MM.1S (cell line): ENCODE results near the gene PLEKHA3.

ENCODE experiments used
- DNase-seq: peaks from one replicate; pipeline ENCODE4 v3.0.0-alpha.2; 2015
- H2AFZ ChIP-seq: fragments of 300-600 bp; sonication (generic); 2 replicates; pipeline ENCODE4 v1.6.0; 2016; ENCODE audit warnings: antibody characterized with exemption, low read length
- H3F3A ChIP-seq: fragments of 300-600 bp; sonication (generic); 2 replicates; pipeline ENCODE4 v1.6.1; 2016; ENCODE audit warnings: mild to moderate bottlenecking, antibody characterized with exemption, low read length, moderate library complexity, mixed read lengths; ENCODE audit not compliant: insufficient read depth
- H3K27ac ChIP-seq: fragments of 300-600 bp; sonication (generic); 2 replicates; pipeline ENCODE4 v1.5.1; 2016; ENCODE audit warnings: mild to moderate bottlenecking, low read length
- H3K27me3 ChIP-seq: fragments of 300-600 bp; sonication (generic); replicated peaks from 2 replicates; pipeline ENCODE4 v1.6.0; 2016; ENCODE audit warnings: low read length; ENCODE audit not compliant: insufficient read depth
- H3K36me3 ChIP-seq: fragments of 300-600 bp; sonication (generic); replicated peaks from 2 replicates; pipeline ENCODE4 v1.6.1; 2016; ENCODE audit warnings: mild to moderate bottlenecking, low read length, mixed read lengths; ENCODE audit not compliant: insufficient read depth
- H3K4me1 ChIP-seq: fragments of 300-600 bp; sonication (generic); 2 replicates; pipeline ENCODE4 v1.6.1; 2016; ENCODE audit warnings: low read length, mixed read lengths
- H3K4me2 ChIP-seq: fragments of 300-600 bp; sonication (generic); 2 replicates; pipeline ENCODE4 v1.6.0; 2016; ENCODE audit warnings: low read depth, low read length
- H3K4me3 ChIP-seq: fragments of 300-600 bp; sonication (generic); 2 replicates; pipeline ENCODE4 v1.5.1; 2016; ENCODE audit warnings: low read length, mixed read lengths
- H3K79me2 ChIP-seq: fragments of 300-600 bp; sonication (generic); 2 replicates; pipeline ENCODE4 v1.6.1; 2016; ENCODE audit warnings: mixed run types, low read length, mixed read lengths
- H3K9ac ChIP-seq: fragments of 300-600 bp; sonication (generic); 2 replicates; pipeline ENCODE4 v1.6.1; 2016; ENCODE audit warnings: low read length, mixed read lengths
- H3K9me2 ChIP-seq: fragments of 300-600 bp; sonication (generic); replicated peaks from 2 replicates; pipeline ENCODE4 v1.6.1; 2016; ENCODE audit warnings: mild to moderate bottlenecking, low read length, mixed read lengths; ENCODE audit not compliant: insufficient read depth
- H3K9me3 ChIP-seq: fragments of 300-600 bp; sonication (generic); replicated peaks from 2 replicates; pipeline ENCODE4 v1.6.1; 2016; ENCODE audit warnings: mild to moderate bottlenecking, low read length, mixed read lengths; ENCODE audit not compliant: insufficient read depth
- H4K20me1 ChIP-seq: fragments of 300-600 bp; sonication (generic); 2 replicates; pipeline ENCODE4 v1.6.1; 2016; ENCODE audit warnings: mild to moderate bottlenecking, low read length, moderate library complexity, mixed read lengths; ENCODE audit not compliant: insufficient read depth
- CTCF ChIP-seq: fragments of 300-600 bp; sonication (generic); IDR thresholded peaks from 2 replicates; pipeline ENCODE4 v1.5.1; 2016; ENCODE audit warnings: antibody characterized with exemption, low read length, mixed read lengths
- EZH2 ChIP-seq: fragments of 300-600 bp; sonication (generic); optimal IDR thresholded peaks from 2 replicates; pipeline ENCODE3; 2017; ENCODE audit warnings: low read depth, mild to moderate bottlenecking, antibody characterized with exemption, low read length, mixed read lengths
- EZH2phosphoT487 ChIP-seq: fragments of 300-600 bp; sonication (generic); IDR thresholded peaks from 2 replicates; pipeline ENCODE4 v1.6.1; 2018; ENCODE audit warnings: antibody characterized with exemption, low read length

The PLEKHA3 gene

GRCh38 chr2:178553047-178553446, 72.8 kb downstream of the PLEKHA3 start:
- Histone ChIP-seq H3K4me2 (no peak overlapping the region), H3K4me3 (no peak overlapping the region), H3K9me2 (no peaks in the 10 kb centered on the region), H3K4me1 (0 out of 2 replicates have a peak, but pooled peaks cover 6% of the 10 kb centered on the region), H3K9me3 (no peaks in the 10 kb centered on the region), H3K36me3 (no peaks in the 10 kb centered on the region), H3K79me2 (no peaks in the 10 kb centered on the region), H3K27ac (no peak overlapping the region), H3K27me3 (no peaks in the 10 kb centered on the region), H2AFZ (no peak overlapping the region), H3F3A (no peaks in the 10 kb centered on the region), H3K9ac (no peak overlapping the region), H4K20me1 (no peaks in the 10 kb centered on the region)
- TF ChIP-seq EZH2phosphoT487, result no peak
- TF ChIP-seq EZH2, result no peak
- TF ChIP-seq CTCF, result no peak
- no peak for DNase-seq
